ENCODE results near the gene TWF1. TPM values are rescaled to one million over a fixed set of nuclear protein-coding genes. Genes with fewer than 3 reads are reported as not detected.
"Not testable (repeated sequence)": the region's sequence is repeated elsewhere in the genome, so short reads cannot be mapped to it uniquely, and the experiment has no call there.

The TWF1 gene
- total RNA-seq, 4 donors from 2014 or later: 115 to 181 (median 144) TPM

- WGBS, 2 donors: 0% methylated on average over 35 to 38 of the region's 54 CpGs
- Histone ChIP-seq H3K4me3 (replicated peaks in 1 of 3) (peak within 1 kb of the TSS; percentile 63 to 98 (median 68)), H3K9me3 (no peaks in the 10 kb centered on the region), H3K4me1 (peaks cover 19 to 29% of the 10 kb centered on the region in 2 donors), H3K36me3 (no peaks in the 10 kb centered on the region), H3K27me3 (no peaks in the 10 kb centered on the region), H3K27ac (peak within 1 kb of the TSS; percentile 54 to 86 (median 76))
- peak in 4 of 6 experiments; percentile 38 to 63 (median 50) for TF ChIP-seq CTCF (IDR thresholded peaks at IDR 0.05)
- peak in 1 of 2 donors; percentile 87 for TF ChIP-seq POLR2A (IDR thresholded peaks at IDR 0.05)
- peak; percentile 97 for DNase-seq
- intact Hi-C loops (cut with DNase I): no loop called here
Observed at GRCh38 chr12:43758728-43759563, 47.2 kb downstream of the TWF1 start, which contains the start of the genes IRAK4 and PUS7L. Gene IRAK4, plus strand, starts transcription at chr12:43758951. Its CDS starts 9,161 bp downstream, at chr12:43768112. Gene PUS7L, minus strand, starts transcription at chr12:43758790. Its CDS starts 3,545 bp downstream, at chr12:43755245.

- Histone ChIP-seq H3K4me1 (peaks cover 26 to 29% of the 10 kb centered on the region in 2 donors), H3K27ac (peak overlapping the region; percentile 43 to 86 (median 54)), H3K9me3 (no peaks in the 10 kb centered on the region), H3K36me3 (no peaks in the 10 kb centered on the region), H3K4me3 (replicated peaks in 1 of 3) (peak overlapping the region in 2 of 3 donors; percentile 59 to 63), H3K27me3 (no peaks in the 10 kb centered on the region)
- 0 to 2% methylated on average over 17 to 18 of the region's 18 CpGs for WGBS, 2 donors
- TF ChIP-seq CTCF (IDR thresholded peaks at IDR 0.05) (no peak), POLR2A (IDR thresholded peaks at IDR 0.05) (no peak)
- peak; percentile 40 to 50 for DNase-seq
- intact Hi-C loops (cut with DNase I): no loop called here
Observed at GRCh38 chr12:43758247-43758727, 47.8 kb downstream of the TWF1 start.

GRCh38 chr12:43754015-43754414, 52.1 kb downstream of the TWF1 start:
- Histone ChIP-seq H3K4me3 (replicated peaks in 1 of 3) (no peak overlapping the region), H3K27me3 (no peaks in the 10 kb centered on the region), H3K9me3 (no peaks in the 10 kb centered on the region), H3K36me3 (no peaks in the 10 kb centered on the region), H3K27ac (no peak overlapping the region), H3K4me1 (peaks cover 12 to 17% of the 10 kb centered on the region in 2 donors)
- DNase-seq: no peak
- WGBS, 2 donors: 92 to 95% methylated on average over 3 of the region's 3 CpGs
- intact Hi-C loops (cut with DNase I): no loop called here
- TF ChIP-seq POLR2A (IDR thresholded peaks at IDR 0.05): no peak
- no peak for TF ChIP-seq CTCF (IDR thresholded peaks at IDR 0.05)

- H3K4me1 ChIP-seq: peaks cover 0 to 13% of the 10 kb centered on the region in 2 donors
- H3K27ac ChIP-seq; H3K9me3 ChIP-seq; H3K4me3 ChIP-seq (replicated peaks in 1 of 3); intact Hi-C loops (cut with DNase I); H3K36me3 ChIP-seq; H3K27me3 ChIP-seq; DNase-seq: not testable (repeated sequence)
- 94 to 96% methylated on average over 3 to 6 of the region's 6 CpGs for WGBS, 2 donors
Observed at GRCh38 chr12:43751360-43751759, 54.8 kb downstream of the TWF1 start.

GRCh38 chr12:43750814-43751213, 55.3 kb downstream of the TWF1 start:
- Histone ChIP-seq H3K9me3 (no peaks in the 10 kb centered on the region), H3K4me3 (replicated peaks in 1 of 3) (no peak overlapping the region), H3K36me3 (no peaks in the 10 kb centered on the region), H3K4me1 (peaks cover 0 to 13% of the 10 kb centered on the region in 2 donors), H3K27ac (no peak overlapping the region), H3K27me3 (no peaks in the 10 kb centered on the region)
- no peak for TF ChIP-seq POLR2A (IDR thresholded peaks at IDR 0.05)
- TF ChIP-seq CTCF (IDR thresholded peaks at IDR 0.05): no peak
- WGBS, 2 donors: 80 to 90% methylated on average over 3 of the region's 3 CpGs
- no peak for DNase-seq
- intact Hi-C loops (cut with DNase I): no loop called here
